ENCODE data around the gene CARNS1.
A peak's percentile ranks its signal among the peaks of the same experiment; 100 is the strongest.

The CARNS1 gene

GRCh38 chr11:67415501-67416304 lies at the start of gene CARNS1:
Gene CARNS1 (plus strand): TSS chr11:67415678. CDS start chr11:67416200, 522 bp downstream.
- DNase-seq, result no peak

- no peak for DNase-seq
Measured at GRCh38 chr11:67365736-67366444, 49.6 kb upstream of the CARNS1 start.

- no peak for DNase-seq
Measured at GRCh38 chr11:67366546-67366945, 48.9 kb upstream of the CARNS1 start.

GRCh38 chr11:67366961-67367760 lies 48.3 kb upstream of the CARNS1 start:
- no peak for DNase-seq

GRCh38 chr11:67367761-67368227 lies 47.7 kb upstream of the CARNS1 start:
- DNase-seq, result no peak

GRCh38 chr11:67368621-67369020 lies 46.9 kb upstream of the CARNS1 start:
- DNase-seq, result no peak

GRCh38 chr11:67369275-67369674 lies 46.2 kb upstream of the CARNS1 start:
- no peak for DNase-seq

GRCh38 chr11:67369801-67370284 lies 45.6 kb upstream of the CARNS1 start:
- no peak for DNase-seq

- no peak for DNase-seq
Measured at GRCh38 chr11:67370351-67371076, 45.0 kb upstream of the CARNS1 start.

GRCh38 chr11:67371189-67371910 lies 44.1 kb upstream of the CARNS1 start:
- no peak for DNase-seq

GRCh38 chr11:67371911-67372320 lies 43.6 kb upstream of the CARNS1 start:
- no peak for DNase-seq

GRCh38 chr11:67372321-67372992 lies 43.0 kb upstream of the CARNS1 start:
- DNase-seq, result no peak

GRCh38 chr11:67372993-67373647 lies 42.4 kb upstream of the CARNS1 start, which contains the start of gene CLCF1:
Gene CLCF1 (minus strand): TSS chr11:67373598. CDS start chr11:67373539, 59 bp downstream.
- DNase-seq, result peak; percentile 55

- DNase-seq, result peak; percentile 92
Measured at GRCh38 chr11:67373648-67374570, 41.6 kb upstream of the CARNS1 start.

GRCh38 chr11:67374571-67375281 lies 40.8 kb upstream of the CARNS1 start:
- DNase-seq, result no peak

- DNase-seq, result no peak
Measured at GRCh38 chr11:67375320-67376055, 40.0 kb upstream of the CARNS1 start.

- DNase-seq, result no peak
Measured at GRCh38 chr11:67376063-67376820, 39.2 kb upstream of the CARNS1 start.

All from CD4-positive, alpha-beta T cell treated with Interleukin-15 for 1 hour (primary cell).